ENCODE results near the gene THAP5.

Gene THAP5

GRCh38 chr7:108586274-108586710 lies 16.8 kb upstream of the THAP5 start:
- no peak for TF ChIP-seq CTCF (IDR thresholded peaks at IDR 0.05; ENCODE audit: low read depth, low read length, missing control alignments)
- no peak for DNase-seq (ENCODE audit: low read depth)
- no peak overlapping the region for H3K4me3 ChIP-seq (ENCODE audit: low read depth, low read length)
- in situ Hi-C loops (cut with HindIII; ENCODE audit: low sequenced_read_pairs), result no loop called here

- no peak for DNase-seq (ENCODE audit: low read depth)
- TF ChIP-seq CTCF (IDR thresholded peaks at IDR 0.05; ENCODE audit: low read depth, low read length, missing control alignments), result no peak
- no peak overlapping the region for H3K4me3 ChIP-seq (ENCODE audit: low read depth, low read length)
- in situ Hi-C loops (cut with HindIII; ENCODE audit: low sequenced_read_pairs), result no loop called here
Measured at GRCh38 chr7:108585843-108586242, 16.3 kb upstream of the THAP5 start.

- no peak for TF ChIP-seq CTCF (IDR thresholded peaks at IDR 0.05; ENCODE audit: low read depth, low read length, missing control alignments)
- in situ Hi-C loops (cut with HindIII; ENCODE audit: low sequenced_read_pairs), result no loop called here
- no peak overlapping the region for H3K4me3 ChIP-seq (ENCODE audit: low read depth, low read length)
- no peak for DNase-seq (ENCODE audit: low read depth)
Measured at GRCh38 chr7:108584211-108584610, 14.7 kb upstream of the THAP5 start.

- peak; percentile 12 for DNase-seq (ENCODE audit: low read depth)
- no peak overlapping the region for H3K4me3 ChIP-seq (ENCODE audit: low read depth, low read length)
- no peak for TF ChIP-seq CTCF (IDR thresholded peaks at IDR 0.05; ENCODE audit: low read depth, low read length, missing control alignments)
- in situ Hi-C loops (cut with HindIII; ENCODE audit: low sequenced_read_pairs), result no loop called here
Measured at GRCh38 chr7:108581655-108582491, 12.4 kb upstream of the THAP5 start.

GRCh38 chr7:108580298-108580697 lies 10.8 kb upstream of the THAP5 start:
- TF ChIP-seq CTCF (IDR thresholded peaks at IDR 0.05; ENCODE audit: low read depth, low read length, missing control alignments), result no peak
- no peak overlapping the region for H3K4me3 ChIP-seq (ENCODE audit: low read depth, low read length)
- in situ Hi-C loops (cut with HindIII; ENCODE audit: low sequenced_read_pairs), result no loop called here
- no peak for DNase-seq (ENCODE audit: low read depth)

GRCh38 chr7:108578937-108579336 lies 9.4 kb upstream of the THAP5 start:
- H3K4me3 ChIP-seq (ENCODE audit: low read depth, low read length), result no peak overlapping the region
- in situ Hi-C loops (cut with HindIII; ENCODE audit: low sequenced_read_pairs), result no loop called here
- no peak for DNase-seq (ENCODE audit: low read depth)
- no peak for TF ChIP-seq CTCF (IDR thresholded peaks at IDR 0.05; ENCODE audit: low read depth, low read length, missing control alignments)
